NK-92 (cell line): Measurements from ENCODE around the gene DPP10.

Experiments
- DNase-seq: peaks from one replicate; lab custom pipeline; 2025; ENCODE audit not compliant: unreplicated experiment; lab: John Stamatoyannopoulos, UW

The DPP10 gene

GRCh38 chr2:115838539-115838938, 1396.1 kb downstream of the DPP10 start:
- DNase-seq = no peak

- DNase-seq = no peak
Observed at GRCh38 chr2:115842306-115842705, 1399.9 kb downstream of the DPP10 start.

DNA sequence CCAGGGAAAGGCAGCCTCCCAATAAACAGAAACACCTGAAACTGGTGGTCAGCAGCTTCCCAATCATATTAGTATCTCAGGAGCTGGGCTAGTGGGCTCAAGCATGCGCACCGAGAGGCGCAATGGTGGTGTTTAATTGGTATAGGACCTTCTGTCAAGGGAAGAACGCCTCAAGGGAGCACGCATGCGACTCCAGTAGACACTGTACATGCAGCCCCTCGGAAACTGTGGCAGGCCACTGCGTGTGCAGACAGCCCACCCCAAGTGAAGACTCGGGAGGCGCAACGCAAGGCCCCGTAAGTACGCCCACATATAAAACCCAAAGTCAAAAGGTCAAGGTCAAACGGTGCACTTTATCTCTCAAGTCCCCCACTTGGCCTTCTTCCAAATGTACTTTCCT, 1405.8 kb downstream of the DPP10 start:
- DNase-seq = no peak

DNA sequence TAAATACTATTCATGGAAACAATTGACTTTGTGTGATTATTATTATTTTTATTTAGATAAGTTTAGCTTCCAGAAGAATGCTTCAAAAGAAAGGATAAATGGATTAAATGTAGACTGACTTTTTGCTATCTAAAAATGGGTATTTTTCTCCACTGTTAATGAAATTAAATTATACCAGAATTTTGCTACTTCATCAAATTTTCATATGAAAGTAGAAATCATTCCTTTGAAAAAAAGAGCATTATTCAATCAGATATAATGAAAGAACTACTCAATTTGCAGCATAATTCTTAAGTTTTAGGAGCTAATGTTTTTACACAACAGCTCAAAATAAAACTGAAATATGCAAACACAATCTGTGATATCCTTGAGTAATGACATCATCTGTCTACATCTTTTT, 1424.6 kb downstream of the DPP10 start:
- DNase-seq = no peak

DNA sequence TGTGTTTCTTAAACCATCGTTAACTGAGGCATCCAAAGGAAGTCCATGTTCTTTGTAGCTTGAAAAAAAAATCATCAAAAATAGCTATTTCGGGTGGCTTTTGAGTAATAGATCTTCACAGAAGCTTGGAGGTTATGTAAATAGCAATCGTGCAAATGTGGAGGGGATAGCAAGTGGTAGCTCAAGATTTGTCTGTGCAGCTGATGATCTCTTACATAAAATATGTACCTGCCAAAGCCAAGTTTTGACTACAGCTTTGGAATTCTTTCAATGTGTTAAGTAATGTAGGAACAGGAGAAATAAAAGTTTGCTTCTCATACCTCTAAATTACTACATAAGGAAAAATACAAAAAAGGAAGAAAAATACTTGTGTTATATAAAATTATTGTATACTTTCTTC, 1432.0 kb downstream of the DPP10 start:
- DNase-seq = no peak

GRCh38 chr2:115880558-115880957, 1438.1 kb downstream of the DPP10 start:
- no peak for DNase-seq

- no peak for DNase-seq
Observed at GRCh38 chr2:115887209-115887776, 1444.9 kb downstream of the DPP10 start.
